ENCODE results near the gene CCL17.
"Not testable (repeated sequence)": the region's sequence is repeated elsewhere in the genome, so short reads cannot be mapped to it uniquely, and the experiment has no call there.

Gene CCL17

DNA sequence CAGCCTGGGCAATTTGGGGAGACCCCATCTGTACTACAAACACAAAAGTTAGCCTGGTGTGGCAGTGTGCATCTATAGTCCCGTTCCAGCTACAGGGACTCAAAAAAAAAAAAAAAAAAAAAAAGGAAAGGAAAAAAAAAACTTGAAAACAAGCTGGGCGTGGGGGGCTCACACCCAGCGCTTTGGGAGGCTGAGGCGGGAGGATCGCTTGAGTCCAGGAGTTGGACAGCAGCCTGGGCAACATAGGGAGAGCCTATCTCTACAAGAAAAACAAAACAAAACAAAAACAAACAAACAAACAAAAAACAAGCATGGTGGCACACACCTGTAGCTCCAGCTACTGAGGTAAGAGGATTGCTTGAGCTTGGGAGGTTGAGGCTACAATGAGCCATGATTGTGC, 12.9 kb upstream of the CCL17 start:
- TF ChIP-seq, protein P1, sequence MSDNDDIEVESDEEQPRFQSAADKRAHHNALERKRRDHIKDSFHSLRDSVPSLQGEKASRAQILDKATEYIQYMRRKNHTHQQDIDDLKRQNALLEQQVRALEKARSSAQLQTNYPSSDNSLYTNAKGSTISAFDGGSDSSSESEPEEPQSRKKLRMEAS (IDR thresholded peaks at IDR 0.05; ENCODE audit: low read depth, low read length): no peak
- TF ChIP-seq POLR2A (IDR thresholded peaks at IDR 0.05; ENCODE audit: extremely low read depth, insufficient read length): no peak
- TF ChIP-seq MYC (IDR thresholded peaks at IDR 0.05; ENCODE audit: low read depth, low read length): no peak
- TF ChIP-seq, protein P2, sequence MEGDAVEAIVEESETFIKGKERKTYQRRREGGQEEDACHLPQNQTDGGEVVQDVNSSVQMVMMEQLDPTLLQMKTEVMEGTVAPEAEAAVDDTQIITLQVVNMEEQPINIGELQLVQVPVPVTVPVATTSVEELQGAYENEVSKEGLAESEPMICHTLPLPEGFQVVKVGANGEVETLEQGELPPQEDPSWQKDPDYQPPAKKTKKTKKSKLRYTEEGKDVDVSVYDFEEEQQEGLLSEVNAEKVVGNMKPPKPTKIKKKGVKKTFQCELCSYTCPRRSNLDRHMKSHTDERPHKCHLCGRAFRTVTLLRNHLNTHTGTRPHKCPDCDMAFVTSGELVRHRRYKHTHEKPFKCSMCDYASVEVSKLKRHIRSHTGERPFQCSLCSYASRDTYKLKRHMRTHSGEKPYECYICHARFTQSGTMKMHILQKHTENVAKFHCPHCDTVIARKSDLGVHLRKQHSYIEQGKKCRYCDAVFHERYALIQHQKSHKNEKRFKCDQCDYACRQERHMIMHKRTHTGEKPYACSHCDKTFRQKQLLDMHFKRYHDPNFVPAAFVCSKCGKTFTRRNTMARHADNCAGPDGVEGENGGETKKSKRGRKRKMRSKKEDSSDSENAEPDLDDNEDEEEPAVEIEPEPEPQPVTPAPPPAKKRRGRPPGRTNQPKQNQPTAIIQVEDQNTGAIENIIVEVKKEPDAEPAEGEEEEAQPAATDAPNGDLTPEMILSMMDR (IDR thresholded peaks at IDR 0.05; ENCODE audit: low read depth, low read length): no peak
- DNase-seq (ENCODE audit: low read depth): no peak

DNA sequence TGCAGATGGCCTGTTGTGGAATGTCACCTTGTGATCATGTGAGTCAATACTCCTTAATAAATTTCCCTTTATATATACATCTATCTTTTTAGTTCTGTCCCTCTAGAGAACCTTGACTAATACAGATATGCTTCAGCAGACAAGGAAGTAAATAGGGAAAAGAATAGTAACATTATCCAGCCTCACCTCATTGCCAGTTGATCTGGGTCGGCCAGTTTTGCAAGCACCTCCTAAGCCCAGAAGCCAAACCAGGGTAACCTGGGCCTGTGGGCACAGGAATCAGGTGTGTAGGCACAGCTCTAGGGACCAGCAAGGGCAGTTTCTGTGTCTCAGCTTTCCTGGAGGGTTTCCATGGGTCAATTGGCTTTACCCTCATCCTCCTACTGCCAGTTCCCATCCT, 11.9 kb upstream of the CCL17 start:
- no peak for DNase-seq (ENCODE audit: low read depth)
- TF ChIP-seq MYC (IDR thresholded peaks at IDR 0.05; ENCODE audit: low read depth, low read length) (no peak), POLR2A (IDR thresholded peaks at IDR 0.05; ENCODE audit: extremely low read depth, insufficient read length) (no peak)
- TF ChIP-seq, protein P1 (IDR thresholded peaks at IDR 0.05; ENCODE audit: low read depth, low read length): no peak
- TF ChIP-seq, protein P2 (IDR thresholded peaks at IDR 0.05; ENCODE audit: low read depth, low read length): no peak
- no peak overlapping the region for H3K4me3 ChIP-seq (ENCODE audit: low read depth, low read length)

More for the DNA sequence above, 12.9 kb upstream of the CCL17 start:
- H3K4me3 ChIP-seq (ENCODE audit: low read depth, low read length): no peak overlapping the region

DNA sequence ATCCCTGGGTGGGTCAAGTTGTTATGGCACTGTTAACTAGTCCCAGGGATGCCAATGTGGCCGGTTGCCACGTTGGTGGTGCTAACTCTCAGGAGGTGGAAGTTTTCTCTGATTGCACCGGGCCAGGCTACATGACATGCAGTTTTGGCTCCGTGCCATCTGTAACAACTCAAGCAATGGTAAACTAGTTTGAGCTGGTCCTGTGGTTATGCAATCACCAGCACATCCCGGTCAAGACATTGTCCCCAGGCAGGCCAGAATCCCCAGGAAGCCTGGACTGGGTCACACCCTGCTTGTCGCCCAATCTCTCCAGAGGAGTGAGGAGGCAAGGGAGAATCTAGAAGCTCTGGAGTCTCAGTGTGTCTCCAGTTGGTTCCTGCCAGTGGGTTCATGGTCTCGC, 10.1 kb upstream of the CCL17 start:
- TF ChIP-seq, protein P1 (IDR thresholded peaks at IDR 0.05; ENCODE audit: low read depth, low read length): no peak
- no peak for TF ChIP-seq POLR2A (IDR thresholded peaks at IDR 0.05; ENCODE audit: extremely low read depth, insufficient read length)
- TF ChIP-seq, protein P2 (IDR thresholded peaks at IDR 0.05; ENCODE audit: low read depth, low read length): no peak
- no peak for TF ChIP-seq MYC (IDR thresholded peaks at IDR 0.05; ENCODE audit: low read depth, low read length)
- H3K4me3 ChIP-seq (ENCODE audit: low read depth, low read length): no peak overlapping the region
- DNase-seq (ENCODE audit: low read depth): no peak

DNA sequence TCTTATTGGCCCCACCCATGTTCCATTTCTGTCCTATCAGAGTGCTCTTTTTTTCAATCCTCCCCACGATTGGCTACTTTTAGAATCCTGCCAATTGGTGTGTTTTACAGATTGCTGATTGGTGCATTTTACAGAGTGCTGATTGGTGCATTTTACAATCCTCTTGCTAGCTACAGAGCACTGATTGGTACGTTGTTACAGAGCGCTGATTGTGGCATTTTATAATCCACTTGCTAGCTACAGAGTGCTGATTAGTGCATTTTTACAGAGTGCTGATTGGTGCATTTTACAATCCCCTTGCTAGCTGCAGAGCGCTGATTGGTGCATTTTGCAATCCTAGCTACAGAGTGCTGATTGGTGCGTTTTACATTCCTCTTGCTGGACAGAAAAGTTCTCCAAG, 9.5 kb upstream of the CCL17 start:
- no peak overlapping the region for H3K4me3 ChIP-seq (ENCODE audit: low read depth, low read length)
- no peak for DNase-seq (ENCODE audit: low read depth)
- TF ChIP-seq MYC (IDR thresholded peaks at IDR 0.05; ENCODE audit: low read depth, low read length) (no peak), POLR2A (IDR thresholded peaks at IDR 0.05; ENCODE audit: extremely low read depth, insufficient read length) (no peak)
- TF ChIP-seq, protein P1 (IDR thresholded peaks at IDR 0.05; ENCODE audit: low read depth, low read length): no peak
- TF ChIP-seq, protein P2 (IDR thresholded peaks at IDR 0.05; ENCODE audit: low read depth, low read length): no peak

DNA sequence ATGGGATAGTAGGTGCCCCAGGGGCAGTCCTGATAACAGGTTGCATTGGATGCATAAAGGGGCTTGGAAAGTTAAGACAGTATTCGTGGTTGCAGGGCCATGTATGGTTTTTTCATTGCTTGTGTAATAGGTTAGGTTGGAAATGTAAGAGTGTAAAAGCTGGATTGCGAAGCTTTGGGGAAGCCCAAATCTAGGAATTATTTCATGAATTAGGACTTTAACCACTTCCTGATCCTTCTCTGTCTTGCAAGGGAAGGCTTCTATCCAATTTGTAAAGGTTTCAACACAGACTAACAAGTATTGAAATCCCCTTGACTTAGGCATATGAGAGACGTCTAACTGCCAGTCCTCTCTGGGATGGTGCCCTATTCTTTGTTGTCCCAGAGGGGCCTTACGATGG, 7.8 kb upstream of the CCL17 start:
- TF ChIP-seq POLR2A (IDR thresholded peaks at IDR 0.05; ENCODE audit: extremely low read depth, insufficient read length): no peak
- TF ChIP-seq, protein P2 (IDR thresholded peaks at IDR 0.05; ENCODE audit: low read depth, low read length): no peak
- no peak for TF ChIP-seq MYC (IDR thresholded peaks at IDR 0.05; ENCODE audit: low read depth, low read length)
- TF ChIP-seq, protein P1 (IDR thresholded peaks at IDR 0.05; ENCODE audit: low read depth, low read length): no peak
- no peak overlapping the region for H3K4me3 ChIP-seq (ENCODE audit: low read depth, low read length)
- no peak for DNase-seq (ENCODE audit: low read depth)

DNA sequence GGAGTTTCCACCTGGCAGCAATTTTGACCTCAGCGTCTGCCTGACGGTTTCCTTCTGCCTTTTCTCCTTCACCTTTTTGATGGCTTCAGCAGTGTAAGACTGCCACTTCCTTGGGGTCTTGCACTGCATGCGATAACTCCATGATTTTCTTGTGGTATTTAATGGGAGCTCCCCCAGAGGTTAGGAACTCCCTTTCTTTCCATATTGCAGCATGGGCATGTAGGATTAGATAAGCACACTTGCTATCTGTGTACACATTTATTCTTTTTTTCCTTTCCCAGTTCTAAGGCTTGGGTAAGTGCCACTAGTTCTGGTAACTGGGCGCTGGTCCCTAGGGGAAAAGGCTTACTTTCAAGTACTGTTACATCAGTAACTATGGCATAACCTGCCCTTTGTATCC, 7.1 kb upstream of the CCL17 start:
- not testable (repeated sequence) for H3K4me3 ChIP-seq (ENCODE audit: low read depth, low read length)

More for the DNA sequence above, 7.1 kb upstream of the CCL17 start:
- DNase-seq (ENCODE audit: low read depth): not testable (repeated sequence)

Data from NB4 (cell line).